GM19395 (cell line): ENCODE data around the gene RAB21.
"Not testable (repeated sequence)": the region's sequence is repeated elsewhere in the genome, so short reads cannot be mapped to it uniquely, and the experiment has no call there.

ENCODE experiments used
- ATAC-seq: cut with Tn5 transposase; IDR thresholded peaks from one replicate; pipeline ENCODE4 v1.9.1; 2021; ENCODE audit warnings: mild to moderate bottlenecking, moderate library complexity; ENCODE audit not compliant: unreplicated experiment

The RAB21 gene

DNA sequence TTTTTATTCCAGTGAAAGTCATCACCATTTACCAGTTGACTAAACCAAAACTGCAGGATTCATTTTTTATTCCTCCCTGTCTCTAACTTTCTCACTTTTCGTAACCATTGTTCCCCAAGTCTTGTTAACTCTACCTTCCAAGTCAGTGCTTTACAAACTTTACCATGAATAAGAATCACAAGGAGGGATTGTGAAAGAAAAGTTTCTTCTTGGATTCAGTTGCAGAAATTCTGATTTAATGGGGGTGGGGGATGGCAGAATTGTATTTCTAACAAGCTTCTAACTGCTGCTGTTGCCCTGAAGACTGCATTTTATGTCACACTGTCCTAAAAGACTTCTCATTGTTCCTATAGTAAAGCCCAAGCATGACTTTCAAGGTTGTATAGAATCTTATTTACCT, 5.0 kb upstream of the RAB21 start:
- no peak for ATAC-seq

- no peak for ATAC-seq
Measured at GRCh38 chr12:71752891-71753290, 1.8 kb upstream of the RAB21 start.

- peak; percentile 52 for ATAC-seq
Measured at GRCh38 chr12:71755146-71755892, 656 bp downstream of the RAB21 start.

GRCh38 chr12:71756054-71756690, 1.5 kb downstream of the RAB21 start:
- no peak for ATAC-seq

- ATAC-seq = no peak
Measured at GRCh38 chr12:71759941-71760340, 5.3 kb downstream of the RAB21 start.

DNA sequence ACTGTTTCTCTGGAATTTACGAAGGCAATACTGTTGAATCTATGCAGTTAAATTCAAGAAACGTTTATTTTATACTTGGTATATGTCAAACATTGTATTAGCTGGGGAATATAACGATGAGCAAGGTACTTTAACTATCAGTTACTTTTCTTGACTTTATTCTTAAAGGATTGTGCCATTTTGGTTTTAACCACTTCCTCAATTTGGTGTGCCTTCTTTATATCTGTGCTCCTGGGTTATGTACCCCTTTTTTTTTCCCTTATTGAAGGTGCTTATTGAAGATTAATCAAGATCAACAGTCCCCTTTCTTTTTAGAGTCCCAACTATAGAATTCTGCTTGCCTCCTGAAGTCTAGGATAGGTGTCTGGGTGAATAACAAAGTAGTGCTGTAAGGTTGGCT, 5.8 kb downstream of the RAB21 start:
- no peak for ATAC-seq

DNA sequence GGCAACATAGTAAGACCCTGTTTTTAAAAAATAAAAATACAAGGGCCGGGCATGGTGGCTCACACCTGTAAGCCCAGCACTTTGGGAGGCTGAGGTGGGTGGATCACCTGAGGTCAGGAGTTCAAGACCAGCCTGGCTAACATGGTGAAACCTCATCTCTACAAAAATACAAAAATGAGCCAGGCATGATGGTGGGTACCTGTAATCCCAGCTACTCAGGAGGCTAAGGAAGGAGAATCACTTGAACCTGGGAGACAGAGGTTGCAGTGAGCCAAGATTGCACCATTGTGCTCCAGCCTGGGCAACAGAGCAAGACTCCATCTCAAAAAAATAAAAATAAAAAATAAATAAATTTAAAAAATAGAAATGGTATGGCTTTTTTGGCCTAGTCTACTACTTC, 6.7 kb downstream of the RAB21 start:
- ATAC-seq = not testable (repeated sequence)

DNA sequence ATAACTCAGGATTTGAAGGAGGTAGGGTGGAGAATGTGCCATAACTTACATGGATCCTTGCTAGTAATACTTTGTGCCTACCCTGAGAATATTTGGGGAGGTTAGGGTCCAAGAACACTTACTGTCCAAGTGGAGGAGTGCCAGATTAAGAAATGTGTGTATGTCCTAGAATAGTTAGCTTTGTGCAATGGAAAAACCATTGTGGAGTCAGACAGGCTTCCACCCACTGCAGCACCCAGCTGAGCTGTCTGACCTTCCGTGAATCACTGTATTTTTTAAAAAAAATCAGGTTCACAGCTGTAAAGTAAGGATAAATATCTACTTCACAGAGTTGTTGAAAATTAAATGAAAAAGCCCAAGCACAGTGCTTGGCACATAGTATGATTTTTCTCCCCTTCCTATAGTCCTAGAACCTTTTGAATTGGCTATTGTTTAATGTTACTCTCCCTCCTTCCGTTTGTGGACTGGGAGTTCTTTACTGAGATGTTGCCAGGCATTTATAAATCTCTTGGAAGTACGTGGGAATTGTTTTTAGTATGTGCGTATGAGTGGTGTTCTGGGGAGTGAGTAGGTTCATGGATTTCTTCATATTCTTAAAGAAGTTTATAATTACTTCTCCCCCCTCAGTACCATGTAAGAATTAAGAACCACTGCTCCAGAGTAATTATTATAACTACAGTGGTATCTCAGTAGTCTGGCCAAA, 9.2 kb downstream of the RAB21 start:
- no peak for ATAC-seq

DNA sequence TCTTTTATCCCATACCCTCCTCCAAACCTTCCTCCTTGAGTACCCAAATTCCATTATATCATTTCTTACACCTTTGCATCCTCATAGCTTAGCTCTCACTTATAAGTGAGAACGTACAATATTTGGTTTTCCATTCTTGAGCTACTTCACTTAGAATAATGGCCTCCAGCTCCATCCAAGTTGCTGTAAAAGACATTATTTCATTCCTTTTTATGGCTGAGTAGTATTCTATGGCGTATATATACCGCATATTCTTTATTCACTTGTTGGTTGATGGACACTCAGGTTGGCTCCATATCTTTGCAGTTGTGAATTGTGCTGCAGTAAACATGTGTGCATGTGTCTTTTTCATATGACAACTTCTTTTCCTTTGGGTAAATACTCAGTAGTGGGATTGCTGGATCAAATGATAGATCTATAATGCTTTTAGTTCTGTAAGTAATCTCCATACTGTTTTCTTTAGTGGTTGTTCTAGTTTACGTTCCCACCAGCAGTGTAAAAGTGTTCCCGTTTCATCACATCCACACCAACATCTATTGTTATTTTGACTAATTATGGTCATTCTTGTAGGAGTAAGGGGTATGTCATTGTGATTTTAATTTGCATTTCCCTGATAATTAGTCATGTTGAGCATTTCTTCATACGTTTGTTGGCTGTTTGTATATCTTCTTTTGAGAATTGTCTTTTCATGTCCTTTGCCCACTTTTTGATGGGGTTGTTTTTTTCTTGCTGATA, 10.1 kb downstream of the RAB21 start:
- ATAC-seq = no peak

DNA sequence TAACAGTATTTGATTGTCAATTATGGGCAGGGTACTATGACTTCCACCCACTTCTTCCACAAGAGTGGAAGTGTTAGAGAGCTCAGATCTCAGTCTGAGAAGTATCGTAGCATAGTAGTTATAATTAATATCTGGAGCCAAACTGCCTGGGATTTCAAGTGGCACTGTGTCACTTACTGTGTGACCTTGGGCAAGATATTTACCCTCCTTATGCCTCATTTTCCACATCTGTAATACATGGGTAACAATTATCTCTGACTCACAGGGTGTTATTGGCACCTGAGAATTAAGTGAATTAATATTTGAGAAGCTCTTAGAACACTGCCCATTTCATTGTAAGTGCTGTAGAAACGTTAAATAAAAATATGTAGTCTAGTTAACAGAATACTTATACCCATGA, 11.5 kb downstream of the RAB21 start:
- no peak for ATAC-seq

DNA sequence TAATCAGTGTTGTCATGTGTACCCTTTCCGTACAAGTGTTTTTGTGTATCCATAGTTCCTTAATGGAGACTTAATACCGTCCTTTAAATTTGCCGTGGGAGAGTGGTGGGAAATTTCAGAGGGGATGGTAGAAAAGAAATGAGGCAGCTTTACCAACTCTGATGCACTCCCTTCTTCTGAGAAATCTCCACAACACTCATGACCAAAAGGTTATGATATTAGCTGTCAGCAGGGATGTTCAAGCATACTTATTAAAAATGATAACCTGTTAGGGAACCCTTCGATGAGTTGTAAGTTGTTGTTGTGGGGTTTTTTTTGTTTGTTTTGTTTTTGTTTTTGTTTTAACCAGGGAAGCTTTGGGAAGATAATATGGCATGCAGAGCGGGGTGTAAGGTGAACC, 12.5 kb downstream of the RAB21 start:
- ATAC-seq = no peak

GRCh38 chr12:71768900-71769299, 14.2 kb downstream of the RAB21 start:
- no peak for ATAC-seq

- no peak for ATAC-seq
Measured at GRCh38 chr12:71771069-71771468, 16.4 kb downstream of the RAB21 start.

- no peak for ATAC-seq
Measured at GRCh38 chr12:71772735-71773134, 18.1 kb downstream of the RAB21 start.

- peak; percentile 70 for ATAC-seq
Measured at GRCh38 chr12:71780237-71780822, 25.7 kb downstream of the RAB21 start.

- no peak for ATAC-seq
Measured at GRCh38 chr12:71782017-71782416, 27.4 kb downstream of the RAB21 start.

GRCh38 chr12:71786829-71787228, 32.2 kb downstream of the RAB21 start:
- no peak for ATAC-seq

DNA sequence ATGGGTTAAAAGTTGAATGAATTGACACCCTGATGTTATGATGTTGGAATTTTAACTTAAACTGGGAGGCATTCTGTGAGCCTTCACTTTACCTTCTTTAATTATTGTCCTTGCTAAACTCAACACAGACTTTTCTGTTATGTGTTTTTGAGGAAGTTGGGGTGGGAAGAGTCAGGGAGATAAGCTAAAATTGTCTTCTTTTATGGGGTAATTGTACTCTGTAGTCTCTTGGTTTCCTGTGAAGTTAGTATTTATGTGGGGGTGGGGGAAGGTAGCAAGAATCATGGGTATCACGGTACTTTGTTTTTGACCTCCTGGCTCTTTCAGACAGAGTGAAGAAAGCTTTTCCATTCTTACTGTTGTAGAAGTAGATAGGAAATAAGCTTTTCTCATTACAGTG, 32.9 kb downstream of the RAB21 start:
- ATAC-seq = no peak

DNA sequence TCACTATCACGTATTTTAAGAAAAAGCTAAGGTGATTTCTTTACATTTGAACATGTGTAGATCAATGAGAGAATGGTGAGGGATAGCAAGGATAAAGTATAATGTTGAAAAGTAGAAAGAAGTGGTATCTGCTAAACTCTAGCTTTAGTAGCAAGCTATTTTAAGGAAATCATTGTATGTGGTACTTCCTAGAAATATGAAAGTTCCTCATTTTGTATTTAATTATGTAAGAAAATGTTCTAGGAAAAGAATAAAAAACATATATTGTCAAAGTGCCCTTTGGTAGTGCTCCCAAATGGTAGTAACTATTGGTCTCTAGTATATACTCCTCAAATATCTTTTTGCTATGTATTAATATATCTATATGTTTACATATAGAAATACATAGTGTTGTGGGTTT, 35.7 kb downstream of the RAB21 start:
- no peak for ATAC-seq

DNA sequence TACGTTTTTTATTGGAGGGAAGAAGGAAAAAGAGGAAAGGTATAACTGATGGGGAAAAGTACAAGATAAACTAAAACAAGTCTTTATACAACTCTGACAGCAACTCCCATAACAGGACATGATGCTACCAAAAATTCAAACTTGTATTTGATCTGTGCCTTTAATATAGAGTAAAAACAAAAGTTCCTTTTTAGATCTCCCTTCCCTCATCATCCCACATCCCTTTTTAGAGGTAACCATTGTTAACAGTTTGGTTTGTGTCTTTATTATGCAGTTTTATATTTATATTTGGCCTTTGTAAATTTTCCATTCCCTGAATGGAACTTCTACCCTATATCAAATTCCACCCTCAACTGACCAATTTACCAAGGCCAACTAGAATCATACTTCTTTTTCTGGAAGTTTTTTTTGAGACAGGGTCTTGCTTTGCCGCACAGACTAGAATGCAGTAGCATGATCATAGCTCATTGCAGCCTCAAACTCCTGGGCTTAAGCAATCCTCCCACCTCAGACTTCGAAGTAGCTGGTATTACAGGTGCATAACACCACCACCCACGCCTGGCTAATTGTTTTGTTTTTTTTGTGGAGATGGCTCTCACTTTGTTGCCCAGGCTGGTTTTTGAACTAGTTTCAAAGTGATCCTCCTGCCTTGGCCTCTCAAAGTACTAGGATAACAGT, 36.9 kb downstream of the RAB21 start:
- no peak for ATAC-seq
